HCT116 (cell line): ENCODE measurements around the gene PROX1. TPM values are rescaled to one million over a fixed set of nuclear protein-coding genes. Genes with fewer than 3 reads are reported as not detected.

Experiments used
- ATAC-seq: fragments of 200-7000 bp; cut with Tn5 transposase; 2 replicates; pipeline ENCODE4 v1.9.1; 2020; ENCODE audit warnings: mild to moderate bottlenecking, moderate library complexity
- BruUV-seq: library from RNA; stranded (reverse); fragments of 400-500 nt; replicated peaks from 2 replicates; lab custom pipeline; 2021; lab: Mats Ljungman, UMichigan
- CTCF ChIA-PET: fragments of 300-600 bp; sonication (Branson Sonifier 250); formaldehyde crosslinking; loops from one replicate; lab custom pipeline; 2021; ENCODE audit warnings: antibody characterized with exemption; lab: Charles Lee
- POLR2A ChIA-PET: fragments of 300-600, 350-600 bp; sonication (Branson Sonifier 250); formaldehyde crosslinking; loops from one replicate; lab custom pipeline; 2021; ENCODE audit warnings: antibody characterized with exemption; lab: Charles Lee
- RAD21 ChIA-PET, 2 experiments: fragments of 300-600 bp; sonication (Branson Sonifier 250); formaldehyde crosslinking; loops; one replicate each; lab custom pipeline; 2023; ENCODE audit warnings: low total read pairs in 2 of 2; ENCODE audit not compliant: uncharacterized antibody in 2 of 2, unreplicated experiment in 2 of 2, low non-redundant PET in 1 of 2; lab: Charles Lee
- DNase-seq: peaks from one replicate; pipeline ENCODE4 v3.0.0-alpha.2; 2010; ENCODE audit warnings: low read depth, low spot score
- H2AFZ ChIP-seq: fragments of 200-600 bp; shearing (Covaris generic), sonication (generic); 2 replicates; pipeline ENCODE4 v1.6.1; 2017; ENCODE audit warnings: low read depth, mixed run types, mixed read lengths, antibody characterized with exemption, low read length; ENCODE audit not compliant: poor library complexity, severe bottlenecking
- H3K27ac ChIP-seq: 2 replicates; pipeline ENCODE4 v1.5.1; 2012; ENCODE audit warnings: low read depth, low read length
- H3K27me3 ChIP-seq: fragments of 200-600 bp; sonication (generic); 2 replicates; pipeline ENCODE4 v1.6.1; 2016; ENCODE audit warnings: mixed run types, low read length, mixed read lengths; ENCODE audit not compliant: insufficient read depth
- H3K36me3 ChIP-seq, 2 experiments: fragments of 200-500 bp in 1 of 2; fragments of 200-600 bp in 1 of 2; sonication (Bioruptor generic) in 1 of 2; sonication (generic) in 1 of 2; 2 replicates each; pipeline versions ENCODE4 v1.5.1 to v1.6.1; 2014 to 2016; ENCODE audit warnings: low read length in 2 of 2, inconsistent platforms in 1 of 2, mixed read lengths in 1 of 2, mixed run types in 1 of 2; ENCODE audit not compliant: insufficient read depth in 2 of 2, control insufficient read depth in 1 of 2
- H3K4me1 ChIP-seq, 2 experiments: fragments of 200-600 bp in 1 of 2; sonication (generic) in 1 of 2; 2 replicates each; pipeline versions ENCODE4 v1.5.1 to v1.6.1; 2012 to 2017; ENCODE audit warnings: low read length in 2 of 2, inconsistent platforms in 1 of 2, mild to moderate bottlenecking in 1 of 2, mixed read lengths in 1 of 2, mixed run types in 1 of 2, moderate library complexity in 1 of 2; ENCODE audit not compliant: insufficient read depth in 2 of 2, control insufficient read depth in 1 of 2
- H3K4me2 ChIP-seq: fragments of 200-600 bp; sonication (generic); 2 replicates; pipeline ENCODE4 v1.6.1; 2017; ENCODE audit warnings: mixed run types, low read length, mixed read lengths
- H3K4me3 ChIP-seq, 2 experiments: fragments of 200-600 bp in 1 of 2; sonication (generic) in 1 of 2; replicated peaks in 1 of 2; 2 replicates each; pipeline ENCODE4 v1.5.1; 2011 to 2016; ENCODE audit warnings: low read length in 2 of 2, control low read depth in 1 of 2, low read depth in 1 of 2, mild to moderate bottlenecking in 1 of 2, mixed read lengths in 1 of 2, mixed run types in 1 of 2
- H3K79me2 ChIP-seq: fragments of 200-600 bp; sonication (generic); 2 replicates; pipeline ENCODE4 v1.6.1; 2017; ENCODE audit warnings: mild to moderate bottlenecking, mixed run types, low read length, moderate library complexity, mixed read lengths; ENCODE audit not compliant: insufficient read depth
- H3K9ac ChIP-seq: fragments of 200-600 bp; sonication (generic); 2 replicates; pipeline ENCODE4 v1.6.1; 2016; ENCODE audit warnings: low read length, mixed read lengths
- H3K9me2 ChIP-seq: fragments of 200-600 bp; sonication (generic), shearing (Covaris generic); 2 replicates; pipeline ENCODE4 v1.6.1; 2017; ENCODE audit warnings: mixed run types, mild to moderate bottlenecking, moderate library complexity; ENCODE audit not compliant: insufficient read depth
- H3K9me3 ChIP-seq, 2 experiments: fragments of 200-500 bp in 1 of 2; fragments of 200-600 bp in 1 of 2; sonication (Bioruptor generic) in 1 of 2; sonication (generic) in 1 of 2; 2 replicates each; pipeline ENCODE4 v1.6.1; 2014 to 2017; ENCODE audit warnings: low read length in 2 of 2, mixed read lengths in 2 of 2, inconsistent platforms in 1 of 2, low read depth in 1 of 2, mild to moderate bottlenecking in 1 of 2, mixed run types in 1 of 2, moderate library complexity in 1 of 2; ENCODE audit not compliant: control insufficient read depth in 1 of 2, insufficient read depth in 1 of 2
- H4K20me1 ChIP-seq: fragments of 200-600 bp; sonication (generic), shearing (Covaris generic); 2 replicates; pipeline ENCODE4 v1.6.1; 2017; ENCODE audit warnings: mixed run types, mild to moderate bottlenecking, moderate library complexity; ENCODE audit not compliant: insufficient read depth
- CBX3 ChIP-seq: IDR thresholded peaks from 2 replicates; pipeline ENCODE4 v1.6.1; 2012; ENCODE audit warnings: low read depth
- EGR1 ChIP-seq: IDR thresholded peaks from 2 replicates; pipeline ENCODE4 v1.6.1; 2012; ENCODE audit warnings: low read depth
- EZH2 ChIP-seq: fragments of 200-600 bp; sonication (generic); IDR thresholded peaks from 2 replicates; pipeline ENCODE4 v1.6.1; 2017; ENCODE audit warnings: antibody characterized with exemption, mixed run types
- FOSL1 ChIP-seq: IDR thresholded peaks from 2 replicates; pipeline ENCODE4 v1.6.1; 2012; ENCODE audit warnings: low read depth
- JUND ChIP-seq: IDR thresholded peaks from 2 replicates; pipeline ENCODE4 v1.6.1; 2012
- RAD21 ChIP-seq: IDR thresholded peaks from 2 replicates; pipeline ENCODE4 v1.6.1; 2012; ENCODE audit warnings: low read depth, mild to moderate bottlenecking
- TCF7L2 ChIP-seq: IDR thresholded peaks from 2 replicates; pipeline ENCODE4 v1.7.0; 2011; ENCODE audit warnings: borderline replicate concordance, inconsistent platforms; ENCODE audit not compliant: insufficient read depth, insufficient read length; ENCODE audit errors: extremely low read depth
- YY1 ChIP-seq: IDR thresholded peaks from 2 replicates; pipeline ENCODE4 v1.6.1; 2011; ENCODE audit warnings: low read length, low read depth, moderate library complexity, mild to moderate bottlenecking; ENCODE audit not compliant: insufficient replicate concordance; ENCODE audit errors: extremely low read depth
- intact Hi-C: fragments of 100-400 bp; cut with micrococcal nuclease; formaldehyde crosslinking; loops from 2 replicates; pipeline ENCODE4 v1.10.0; 2022
- total RNA-seq: library from RNA; stranded (reverse); gene quantifications from one replicate; pipeline ENCODE4 v1.2.1, GENCODE V29; 2021; ENCODE audit not compliant: unreplicated experiment
- TF ChIP-seq, protein P1 (sequence below): IDR thresholded peaks from 2 replicates; pipeline ENCODE4 v1.6.1; 2011; ENCODE audit warnings: mild to moderate bottlenecking, low read length, moderate library complexity; ENCODE audit not compliant: insufficient replicate concordance; ENCODE audit errors: extremely low read depth
- TF ChIP-seq, protein P2 (sequence below), 3 experiments: fragments of 200-600 bp in 1 of 3; sonication (generic) in 1 of 3; IDR thresholded peaks in 2 of 3; conservative IDR thresholded peaks in 1 of 3; 2 replicates each; pipeline ENCODE4 v1.5.1; 2012 to 2017; ENCODE audit warnings: low read depth in 2 of 3, low read length in 2 of 3, antibody characterized with exemption in 1 of 3, borderline replicate concordance in 1 of 3, control low read depth in 1 of 3, mild to moderate bottlenecking in 1 of 3, mixed read lengths in 1 of 3, mixed run types in 1 of 3, moderate library complexity in 1 of 3; ENCODE audit not compliant: insufficient read depth in 1 of 3

Gene PROX1
- total RNA-seq, 1 experiment from 2014 or later = 0.22 TPM

DNA sequence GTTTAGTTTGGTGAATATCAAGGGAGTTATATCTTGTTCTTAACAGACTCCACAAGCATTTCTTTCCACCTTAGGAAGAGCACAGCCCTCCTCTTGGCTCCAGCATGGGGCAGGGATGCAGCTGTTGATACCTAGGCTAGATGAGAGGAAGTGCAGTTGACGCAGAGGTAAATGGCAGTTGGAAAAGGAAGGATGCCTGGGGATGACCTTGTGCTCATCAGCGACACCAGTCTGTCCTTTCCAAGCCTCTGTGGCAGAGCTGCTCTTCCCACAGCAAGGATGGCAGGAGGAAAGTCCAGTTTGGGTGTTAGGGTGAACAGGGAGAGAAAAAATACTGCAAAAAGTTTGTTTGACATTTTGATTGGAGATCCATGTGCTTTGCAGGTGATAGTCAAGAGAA lies 6.2 kb downstream of the PROX1 start:
- no TSS peak for BruUV-seq
- POLR2A ChIA-PET = no interaction called here
- intact Hi-C loops = no loop called here
- H3K27ac ChIP-seq = no peak overlapping the region
- no peak overlapping the region for H3K4me2 ChIP-seq
- no peak overlapping the region for H3K9ac ChIP-seq
- H4K20me1 ChIP-seq = no peaks in the 10 kb centered on the region
- CTCF ChIA-PET = no interaction called here
- RAD21 ChIA-PET = no interaction called here
- no peak for ATAC-seq
- no peaks in the 10 kb centered on the region for H3K9me3 ChIP-seq
- H3K4me1 ChIP-seq = no peaks in the 10 kb centered on the region
- DNase-seq = no peak
- 0 out of 2 replicates have a peak, but pooled peaks cover 12% of the 10 kb centered on the region for H3K27me3 ChIP-seq
- TF ChIP-seq CBX3 (no peak), EGR1 (no peak), JUND (no peak), RAD21 (no peak), EZH2 (no peak), TCF7L2 (no peak), FOSL1 (no peak), YY1 (no peak)
- TF ChIP-seq, protein P1, sequence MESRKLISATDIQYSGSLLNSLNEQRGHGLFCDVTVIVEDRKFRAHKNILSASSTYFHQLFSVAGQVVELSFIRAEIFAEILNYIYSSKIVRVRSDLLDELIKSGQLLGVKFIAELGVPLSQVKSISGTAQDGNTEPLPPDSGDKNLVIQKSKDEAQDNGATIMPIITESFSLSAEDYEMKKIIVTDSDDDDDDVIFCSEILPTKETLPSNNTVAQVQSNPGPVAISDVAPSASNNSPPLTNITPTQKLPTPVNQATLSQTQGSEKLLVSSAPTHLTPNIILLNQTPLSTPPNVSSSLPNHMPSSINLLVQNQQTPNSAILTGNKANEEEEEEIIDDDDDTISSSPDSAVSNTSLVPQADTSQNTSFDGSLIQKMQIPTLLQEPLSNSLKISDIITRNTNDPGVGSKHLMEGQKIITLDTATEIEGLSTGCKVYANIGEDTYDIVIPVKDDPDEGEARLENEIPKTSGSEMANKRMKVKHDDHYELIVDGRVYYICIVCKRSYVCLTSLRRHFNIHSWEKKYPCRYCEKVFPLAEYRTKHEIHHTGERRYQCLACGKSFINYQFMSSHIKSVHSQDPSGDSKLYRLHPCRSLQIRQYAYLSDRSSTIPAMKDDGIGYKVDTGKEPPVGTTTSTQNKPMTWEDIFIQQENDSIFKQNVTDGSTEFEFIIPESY = no peak
- TF ChIP-seq, protein P2, sequence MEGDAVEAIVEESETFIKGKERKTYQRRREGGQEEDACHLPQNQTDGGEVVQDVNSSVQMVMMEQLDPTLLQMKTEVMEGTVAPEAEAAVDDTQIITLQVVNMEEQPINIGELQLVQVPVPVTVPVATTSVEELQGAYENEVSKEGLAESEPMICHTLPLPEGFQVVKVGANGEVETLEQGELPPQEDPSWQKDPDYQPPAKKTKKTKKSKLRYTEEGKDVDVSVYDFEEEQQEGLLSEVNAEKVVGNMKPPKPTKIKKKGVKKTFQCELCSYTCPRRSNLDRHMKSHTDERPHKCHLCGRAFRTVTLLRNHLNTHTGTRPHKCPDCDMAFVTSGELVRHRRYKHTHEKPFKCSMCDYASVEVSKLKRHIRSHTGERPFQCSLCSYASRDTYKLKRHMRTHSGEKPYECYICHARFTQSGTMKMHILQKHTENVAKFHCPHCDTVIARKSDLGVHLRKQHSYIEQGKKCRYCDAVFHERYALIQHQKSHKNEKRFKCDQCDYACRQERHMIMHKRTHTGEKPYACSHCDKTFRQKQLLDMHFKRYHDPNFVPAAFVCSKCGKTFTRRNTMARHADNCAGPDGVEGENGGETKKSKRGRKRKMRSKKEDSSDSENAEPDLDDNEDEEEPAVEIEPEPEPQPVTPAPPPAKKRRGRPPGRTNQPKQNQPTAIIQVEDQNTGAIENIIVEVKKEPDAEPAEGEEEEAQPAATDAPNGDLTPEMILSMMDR (IDR thresholded peaks at IDR 0.05 in 2 of 3, conservative IDR thresholded peaks at IDR 0.05 in 1 of 3; ENCODE audit: borderline replicate concordance in 1 of 3, insufficient read depth in 1 of 3, low read depth in 2 of 3, low read length in 2 of 3) = no peak
- H3K4me3 ChIP-seq = no peak overlapping the region
- no peaks in the 10 kb centered on the region for H3K9me2 ChIP-seq
- no peaks in the 10 kb centered on the region for H3K79me2 ChIP-seq
- no peak overlapping the region for H2AFZ ChIP-seq
- no peaks in the 10 kb centered on the region for H3K36me3 ChIP-seq
